ENCODE data around the gene MUSTN1.

The MUSTN1 gene

GRCh38 chr3:52836986-52837385 is 2.2 kb upstream of the MUSTN1 start:
- Histone ChIP-seq H3K14ac (ENCODE audit: low read length) (no peak overlapping the region), H3K4me3 (ENCODE audit: low read depth, low read length) (no peak overlapping the region), H2BK120ac (ENCODE audit: insufficient read depth, low read length, poor library complexity) (no peak overlapping the region), H3K18ac (ENCODE audit: low read length) (no peak overlapping the region), H3K4ac (ENCODE audit: low read depth, low read length) (no peak overlapping the region), H2AFZ (ENCODE audit: insufficient read depth, low read length, poor library complexity) (no peak overlapping the region), H4K8ac (ENCODE audit: low read depth, low read length) (no peak overlapping the region), H2BK5ac (ENCODE audit: low read depth, low read length, poor library complexity) (no peak overlapping the region), H3K36me3 (ENCODE audit: control insufficient read depth in 1 of 2, insufficient read depth in 2 of 2, low read length in 2 of 2) (peaks cover 2 to 9% of the 10 kb centered on the region in 2 experiments), H2BK12ac (ENCODE audit: low read length) (no peak overlapping the region), H3K79me1 (ENCODE audit: low read length) (no peaks in the 10 kb centered on the region), H3K79me2 (ENCODE audit: control insufficient read depth, insufficient read depth, low read length, poor library complexity) (no peaks in the 10 kb centered on the region), H4K91ac (ENCODE audit: low read depth, low read length) (no peak overlapping the region), H3K27ac (ENCODE audit: low read depth, low read length) (no peak overlapping the region), H3K27me3 (ENCODE audit: insufficient read depth, low read length) (no peaks in the 10 kb centered on the region), H3K4me1 (ENCODE audit: control insufficient read depth in 1 of 2, insufficient read depth in 2 of 2, low read length in 2 of 2) (no peaks in the 10 kb centered on the region), H3K9me3 (ENCODE audit: insufficient read depth, low read depth, low read length) (no peaks in the 10 kb centered on the region), H3K4me2 (ENCODE audit: low read length) (no peak overlapping the region), H4K12ac (ENCODE audit: low read depth, low read length) (no peak overlapping the region), H3K9ac (ENCODE audit: low read length) (no peak overlapping the region), H3K23ac (ENCODE audit: low read length) (no peak overlapping the region), H2AK5ac (ENCODE audit: low read length) (no peak overlapping the region)
- DNase-seq = no peak
- no CpG with 5 or more reads among the region's 4 CpGs for WGBS (ENCODE audit: extremely low coverage, insufficient coverage, insufficient read length)

- H3K27ac ChIP-seq (ENCODE audit: low read depth, low read length) = no peak overlapping the region
- no CpG with 5 or more reads among the region's 5 CpGs for WGBS (ENCODE audit: extremely low coverage, insufficient coverage, insufficient read length)
- H4K8ac ChIP-seq (ENCODE audit: low read depth, low read length) = no peak overlapping the region
- H2BK12ac ChIP-seq (ENCODE audit: low read length) = no peak overlapping the region
- no peaks in the 10 kb centered on the region for H3K79me1 ChIP-seq (ENCODE audit: low read length)
- no peak overlapping the region for H3K4me3 ChIP-seq (ENCODE audit: low read depth, low read length)
- H2BK5ac ChIP-seq (ENCODE audit: low read depth, low read length, poor library complexity) = no peak overlapping the region
- H2AFZ ChIP-seq (ENCODE audit: insufficient read depth, low read length, poor library complexity) = no peak overlapping the region
- no peaks in the 10 kb centered on the region for H3K4me1 ChIP-seq (ENCODE audit: control insufficient read depth in 1 of 2, insufficient read depth in 2 of 2, low read length in 2 of 2)
- H3K4me2 ChIP-seq (ENCODE audit: low read length) = no peak overlapping the region
- H2BK120ac ChIP-seq (ENCODE audit: insufficient read depth, low read length, poor library complexity) = no peak overlapping the region
- no peak overlapping the region for H4K91ac ChIP-seq (ENCODE audit: low read depth, low read length)
- H3K27me3 ChIP-seq (ENCODE audit: insufficient read depth, low read length) = no peaks in the 10 kb centered on the region
- peaks cover 2 to 7% of the 10 kb centered on the region in 2 experiments for H3K36me3 ChIP-seq (ENCODE audit: control insufficient read depth in 1 of 2, insufficient read depth in 2 of 2, low read length in 2 of 2)
- no peak overlapping the region for H3K9ac ChIP-seq (ENCODE audit: low read length)
- no peak overlapping the region for H3K4ac ChIP-seq (ENCODE audit: low read depth, low read length)
- no peaks in the 10 kb centered on the region for H3K9me3 ChIP-seq (ENCODE audit: insufficient read depth, low read depth, low read length)
- no peaks in the 10 kb centered on the region for H3K79me2 ChIP-seq (ENCODE audit: control insufficient read depth, insufficient read depth, low read length, poor library complexity)
- no peak for DNase-seq
- no peak overlapping the region for H3K14ac ChIP-seq (ENCODE audit: low read length)
- no peak overlapping the region for H3K18ac ChIP-seq (ENCODE audit: low read length)
- no peak overlapping the region for H2AK5ac ChIP-seq (ENCODE audit: low read length)
- no peak overlapping the region for H3K23ac ChIP-seq (ENCODE audit: low read length)
- H4K12ac ChIP-seq (ENCODE audit: low read depth, low read length) = no peak overlapping the region
Measured at GRCh38 chr3:52836471-52836845, 1.6 kb upstream of the MUSTN1 start.

GRCh38 chr3:52835766-52836470 is 1.1 kb upstream of the MUSTN1 start:
- no peaks in the 10 kb centered on the region for H3K9me3 ChIP-seq (ENCODE audit: insufficient read depth, low read depth, low read length)
- no peaks in the 10 kb centered on the region for H3K4me1 ChIP-seq (ENCODE audit: control insufficient read depth in 1 of 2, insufficient read depth in 2 of 2, low read length in 2 of 2)
- no peak overlapping the region for H3K23ac ChIP-seq (ENCODE audit: low read length)
- H3K18ac ChIP-seq (ENCODE audit: low read length) = no peak overlapping the region
- no peak overlapping the region for H3K4ac ChIP-seq (ENCODE audit: low read depth, low read length)
- WGBS (ENCODE audit: extremely low coverage, insufficient coverage, insufficient read length) = no CpG with 5 or more reads among the region's 8 CpGs
- H2AFZ ChIP-seq (ENCODE audit: insufficient read depth, low read length, poor library complexity) = no peak overlapping the region
- no peak overlapping the region for H3K14ac ChIP-seq (ENCODE audit: low read length)
- H3K9ac ChIP-seq (ENCODE audit: low read length) = no peak overlapping the region
- no peak overlapping the region for H4K91ac ChIP-seq (ENCODE audit: low read depth, low read length)
- DNase-seq = no peak
- H2BK5ac ChIP-seq (ENCODE audit: low read depth, low read length, poor library complexity) = no peak overlapping the region
- H2BK12ac ChIP-seq (ENCODE audit: low read length) = no peak overlapping the region
- no peaks in the 10 kb centered on the region for H3K79me1 ChIP-seq (ENCODE audit: low read length)
- no peak overlapping the region for H2BK120ac ChIP-seq (ENCODE audit: insufficient read depth, low read length, poor library complexity)
- no peaks in the 10 kb centered on the region for H3K27me3 ChIP-seq (ENCODE audit: insufficient read depth, low read length)
- no peak overlapping the region for H4K12ac ChIP-seq (ENCODE audit: low read depth, low read length)
- no peaks in the 10 kb centered on the region for H3K79me2 ChIP-seq (ENCODE audit: control insufficient read depth, insufficient read depth, low read length, poor library complexity)
- no peak overlapping the region for H3K4me2 ChIP-seq (ENCODE audit: low read length)
- H3K36me3 ChIP-seq (ENCODE audit: control insufficient read depth in 1 of 2, insufficient read depth in 2 of 2, low read length in 2 of 2) = peaks cover under 1 to 6% of the 10 kb centered on the region in 2 experiments
- no peak overlapping the region for H3K27ac ChIP-seq (ENCODE audit: low read depth, low read length)
- H4K8ac ChIP-seq (ENCODE audit: low read depth, low read length) = no peak overlapping the region
- H3K4me3 ChIP-seq (ENCODE audit: low read depth, low read length) = no peak overlapping the region
- no peak overlapping the region for H2AK5ac ChIP-seq (ENCODE audit: low read length)

- H3K36me3 ChIP-seq (ENCODE audit: control insufficient read depth in 1 of 2, insufficient read depth in 2 of 2, low read length in 2 of 2) = peaks cover 0 to 6% of the 10 kb centered on the region in 2 experiments
- WGBS (ENCODE audit: extremely low coverage, insufficient coverage, insufficient read length) = no CpG with 5 or more reads among the region's 14 CpGs
Measured at GRCh38 chr3:52833202-52833601, 1.6 kb downstream of the MUSTN1 start.

More at GRCh38 chr3:52833202-52833601, 1.6 kb downstream of the MUSTN1 start:
- Histone ChIP-seq H3K79me1 (ENCODE audit: low read length) (no peaks in the 10 kb centered on the region), H4K91ac (ENCODE audit: low read depth, low read length) (no peak overlapping the region), H4K8ac (ENCODE audit: low read depth, low read length) (no peak overlapping the region), H3K27me3 (ENCODE audit: insufficient read depth, low read length) (no peaks in the 10 kb centered on the region), H3K23ac (ENCODE audit: low read length) (no peak overlapping the region), H3K4me1 (ENCODE audit: control insufficient read depth in 1 of 2, insufficient read depth in 2 of 2, low read length in 2 of 2) (no peaks in the 10 kb centered on the region), H3K9me3 (ENCODE audit: insufficient read depth, low read depth, low read length) (no peaks in the 10 kb centered on the region), H3K4me3 (ENCODE audit: low read depth, low read length) (no peak overlapping the region), H3K4me2 (ENCODE audit: low read length) (no peak overlapping the region), H3K9ac (ENCODE audit: low read length) (no peak overlapping the region), H3K14ac (ENCODE audit: low read length) (no peak overlapping the region), H3K18ac (ENCODE audit: low read length) (no peak overlapping the region), H2BK5ac (ENCODE audit: low read depth, low read length, poor library complexity) (no peak overlapping the region), H2AFZ (ENCODE audit: insufficient read depth, low read length, poor library complexity) (no peak overlapping the region), H2BK120ac (ENCODE audit: insufficient read depth, low read length, poor library complexity) (no peak overlapping the region), H4K12ac (ENCODE audit: low read depth, low read length) (no peak overlapping the region), H3K4ac (ENCODE audit: low read depth, low read length) (no peak overlapping the region), H2AK5ac (ENCODE audit: low read length) (no peak overlapping the region), H3K79me2 (ENCODE audit: control insufficient read depth, insufficient read depth, low read length, poor library complexity) (no peaks in the 10 kb centered on the region), H2BK12ac (ENCODE audit: low read length) (no peak overlapping the region), H3K27ac (ENCODE audit: low read depth, low read length) (no peak overlapping the region)
- no peak for DNase-seq
